HG03095 (cell line): Measurements from ENCODE around the gene IL5RA.

Source experiments
- ATAC-seq: cut with Tn5 transposase; IDR thresholded peaks from one replicate; pipeline ENCODE4 v1.9.1; 2021; ENCODE audit warnings: moderate library complexity; ENCODE audit not compliant: unreplicated experiment

IL5RA gene

GRCh38 chr3:3110299-3110630 lies at the start of gene IL5RA:
IL5RA (minus strand) TSS chr3:3110374; CDS start chr3:3104984, 5,390 bp downstream.
- ATAC-seq: peak; percentile 45

GRCh38 chr3:3157484-3157883 lies 47.3 kb upstream of the IL5RA start:
- no peak for ATAC-seq

GRCh38 chr3:3154879-3155610 lies 44.9 kb upstream of the IL5RA start:
- no peak for ATAC-seq

- no peak for ATAC-seq
Measured at GRCh38 chr3:3151513-3151912, 41.3 kb upstream of the IL5RA start.

GRCh38 chr3:3149560-3149959 lies 39.4 kb upstream of the IL5RA start:
- no peak for ATAC-seq

GRCh38 chr3:3145831-3146230 lies 35.7 kb upstream of the IL5RA start:
- ATAC-seq: no peak

- ATAC-seq: no peak
Measured at GRCh38 chr3:3141939-3142338, 31.8 kb upstream of the IL5RA start.

GRCh38 chr3:3137526-3137925 lies 27.4 kb upstream of the IL5RA start:
- no peak for ATAC-seq

GRCh38 chr3:3134750-3135448 lies 24.7 kb upstream of the IL5RA start:
- ATAC-seq: no peak

- no peak for ATAC-seq
Measured at GRCh38 chr3:3133500-3133899, 23.3 kb upstream of the IL5RA start.

- no peak for ATAC-seq
Measured at GRCh38 chr3:3129579-3129978, 19.4 kb upstream of the IL5RA start.

- no peak for ATAC-seq
Measured at GRCh38 chr3:3127432-3128010, 17.3 kb upstream of the IL5RA start.

GRCh38 chr3:3126477-3127431 lies 16.6 kb upstream of the IL5RA start, which contains the start of gene TRNT1:
TRNT1 (plus strand) TSS chr3:3126940; CDS start chr3:3129041, 2,101 bp downstream.
- ATAC-seq: peak; percentile 94

GRCh38 chr3:3125977-3126376 lies 15.8 kb upstream of the IL5RA start:
- no peak for ATAC-seq

- ATAC-seq: no peak
Measured at GRCh38 chr3:3119393-3119851, 9.2 kb upstream of the IL5RA start.

- ATAC-seq: no peak
Measured at GRCh38 chr3:3117651-3118050, 7.5 kb upstream of the IL5RA start.

GRCh38 chr3:3113042-3113709 lies 3.0 kb upstream of the IL5RA start:
- no peak for ATAC-seq

- ATAC-seq: no peak
Measured at GRCh38 chr3:3110749-3111361, 681 bp upstream of the IL5RA start.

- ATAC-seq: peak; percentile 79
Measured at GRCh38 chr3:3109407-3110298, 521 bp downstream of the IL5RA start.
